GM23338 (cell line): ENCODE results near the gene ZNF775.

Source experiments
- CREB1 ChIP-seq: fragments of 250-450 bp; sonication (Bioruptor Pico); IDR thresholded peaks from 2 replicates; pipeline ENCODE4 v1.5.0; 2020; ENCODE audit warnings: low read depth, mild to moderate bottlenecking, moderate library complexity
- EZH2 ChIP-seq: fragments of 200-600 bp; sonication (generic); IDR thresholded peaks from one replicate; pipeline ENCODE4 v1.8.0; 2017; ENCODE audit warnings: antibody characterized with exemption, mild to moderate bottlenecking, low read depth; ENCODE audit not compliant: unreplicated experiment
- EZH2phosphoT487 ChIP-seq: fragments of 200-600 bp; sonication (generic); IDR thresholded peaks from one replicate; pipeline ENCODE4 v1.8.1; 2018; ENCODE audit warnings: antibody characterized with exemption; ENCODE audit not compliant: unreplicated experiment
- JUNB ChIP-seq: IDR thresholded peaks from one replicate; pipeline ENCODE4 v1.6.1; 2016; ENCODE audit warnings: antibody characterized with exemption; ENCODE audit not compliant: unreplicated experiment
- NANOG ChIP-seq: IDR thresholded peaks from 2 replicates; pipeline ENCODE4 v1.6.1; 2016; ENCODE audit warnings: antibody characterized with exemption, borderline replicate concordance
- POLR2AphosphoS5 ChIP-seq: IDR thresholded peaks from 2 replicates; pipeline ENCODE4 v1.6.1; 2016; ENCODE audit warnings: antibody characterized with exemption, low read depth
- ZNF331 ChIP-seq: fragments of 250-450 bp; sonication (Bioruptor Pico); IDR thresholded peaks from 2 replicates; pipeline ENCODE4 v1.5.0; 2020; ENCODE audit warnings: low read depth, mild to moderate bottlenecking, moderate library complexity
- TF ChIP-seq, protein P1 (sequence below), 2 experiments: fragments of 200-600 bp in 1 of 2; sonication (generic) in 1 of 2; conservative IDR thresholded peaks; 2 replicates each; pipeline versions ENCODE4 v1.5.1 to v1.6.1; 2016 to 2017; ENCODE audit warnings: antibody characterized with exemption in 2 of 2, low read depth in 2 of 2, mild to moderate bottlenecking in 2 of 2, moderate library complexity in 1 of 2
- TF ChIP-seq, protein P2 (sequence below): IDR thresholded peaks from one replicate; pipeline ENCODE4 v1.6.1; 2018; ENCODE audit warnings: antibody characterized with exemption; ENCODE audit not compliant: unreplicated experiment

DNA sequence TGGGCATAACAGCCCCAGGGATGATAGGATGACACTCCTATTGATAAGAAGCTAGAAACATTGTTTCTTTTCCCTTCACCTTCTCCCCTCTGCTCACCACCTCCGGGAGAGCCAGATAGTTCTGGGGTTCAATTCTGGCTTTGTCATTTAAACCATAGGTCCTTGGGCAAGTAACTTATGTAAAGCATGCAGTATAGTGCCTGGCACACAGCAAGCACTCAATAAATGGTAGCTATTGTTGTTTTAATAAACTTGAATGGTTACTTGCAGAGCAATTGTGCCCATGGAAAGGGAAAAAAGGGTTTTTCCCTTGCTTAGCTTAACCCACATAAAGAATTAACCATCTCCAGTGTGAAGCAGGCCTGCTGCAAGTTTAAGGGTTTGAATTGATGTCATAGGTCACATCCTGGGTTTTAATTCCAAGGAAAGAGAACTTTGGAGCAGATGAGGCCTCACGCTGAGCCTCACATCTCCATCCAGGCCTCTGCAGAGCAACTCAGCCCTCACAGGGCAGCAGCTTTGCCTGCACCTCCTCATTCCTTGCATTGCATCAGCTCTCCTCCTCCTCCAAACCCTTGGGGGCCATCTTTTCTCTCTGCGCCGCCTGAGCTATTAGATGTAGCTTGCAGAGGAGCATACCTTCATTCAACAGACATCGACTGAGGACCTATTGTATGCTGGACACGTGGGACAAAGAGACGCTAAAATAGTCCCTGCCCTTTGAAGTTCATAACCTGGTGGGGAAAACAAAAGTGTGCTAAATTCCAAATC lies 22.9 kb downstream of the ZNF775 start:
- TF ChIP-seq, protein P1, sequence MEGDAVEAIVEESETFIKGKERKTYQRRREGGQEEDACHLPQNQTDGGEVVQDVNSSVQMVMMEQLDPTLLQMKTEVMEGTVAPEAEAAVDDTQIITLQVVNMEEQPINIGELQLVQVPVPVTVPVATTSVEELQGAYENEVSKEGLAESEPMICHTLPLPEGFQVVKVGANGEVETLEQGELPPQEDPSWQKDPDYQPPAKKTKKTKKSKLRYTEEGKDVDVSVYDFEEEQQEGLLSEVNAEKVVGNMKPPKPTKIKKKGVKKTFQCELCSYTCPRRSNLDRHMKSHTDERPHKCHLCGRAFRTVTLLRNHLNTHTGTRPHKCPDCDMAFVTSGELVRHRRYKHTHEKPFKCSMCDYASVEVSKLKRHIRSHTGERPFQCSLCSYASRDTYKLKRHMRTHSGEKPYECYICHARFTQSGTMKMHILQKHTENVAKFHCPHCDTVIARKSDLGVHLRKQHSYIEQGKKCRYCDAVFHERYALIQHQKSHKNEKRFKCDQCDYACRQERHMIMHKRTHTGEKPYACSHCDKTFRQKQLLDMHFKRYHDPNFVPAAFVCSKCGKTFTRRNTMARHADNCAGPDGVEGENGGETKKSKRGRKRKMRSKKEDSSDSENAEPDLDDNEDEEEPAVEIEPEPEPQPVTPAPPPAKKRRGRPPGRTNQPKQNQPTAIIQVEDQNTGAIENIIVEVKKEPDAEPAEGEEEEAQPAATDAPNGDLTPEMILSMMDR (conservative IDR thresholded peaks at IDR 0.05; ENCODE audit: low read depth in 2 of 2): no peak
- TF ChIP-seq, protein P2, sequence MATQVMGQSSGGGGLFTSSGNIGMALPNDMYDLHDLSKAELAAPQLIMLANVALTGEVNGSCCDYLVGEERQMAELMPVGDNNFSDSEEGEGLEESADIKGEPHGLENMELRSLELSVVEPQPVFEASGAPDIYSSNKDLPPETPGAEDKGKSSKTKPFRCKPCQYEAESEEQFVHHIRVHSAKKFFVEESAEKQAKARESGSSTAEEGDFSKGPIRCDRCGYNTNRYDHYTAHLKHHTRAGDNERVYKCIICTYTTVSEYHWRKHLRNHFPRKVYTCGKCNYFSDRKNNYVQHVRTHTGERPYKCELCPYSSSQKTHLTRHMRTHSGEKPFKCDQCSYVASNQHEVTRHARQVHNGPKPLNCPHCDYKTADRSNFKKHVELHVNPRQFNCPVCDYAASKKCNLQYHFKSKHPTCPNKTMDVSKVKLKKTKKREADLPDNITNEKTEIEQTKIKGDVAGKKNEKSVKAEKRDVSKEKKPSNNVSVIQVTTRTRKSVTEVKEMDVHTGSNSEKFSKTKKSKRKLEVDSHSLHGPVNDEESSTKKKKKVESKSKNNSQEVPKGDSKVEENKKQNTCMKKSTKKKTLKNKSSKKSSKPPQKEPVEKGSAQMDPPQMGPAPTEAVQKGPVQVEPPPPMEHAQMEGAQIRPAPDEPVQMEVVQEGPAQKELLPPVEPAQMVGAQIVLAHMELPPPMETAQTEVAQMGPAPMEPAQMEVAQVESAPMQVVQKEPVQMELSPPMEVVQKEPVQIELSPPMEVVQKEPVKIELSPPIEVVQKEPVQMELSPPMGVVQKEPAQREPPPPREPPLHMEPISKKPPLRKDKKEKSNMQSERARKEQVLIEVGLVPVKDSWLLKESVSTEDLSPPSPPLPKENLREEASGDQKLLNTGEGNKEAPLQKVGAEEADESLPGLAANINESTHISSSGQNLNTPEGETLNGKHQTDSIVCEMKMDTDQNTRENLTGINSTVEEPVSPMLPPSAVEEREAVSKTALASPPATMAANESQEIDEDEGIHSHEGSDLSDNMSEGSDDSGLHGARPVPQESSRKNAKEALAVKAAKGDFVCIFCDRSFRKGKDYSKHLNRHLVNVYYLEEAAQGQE: no peak
- peak; percentile 39 for TF ChIP-seq POLR2AphosphoS5
- peak; percentile 71; the same call in 1 of the 2 replicates for TF ChIP-seq CREB1 (CRISPR knock-in tag)
- TF ChIP-seq ZNF331 (CRISPR knock-in tag): peak; percentile 20; the same call in 1 of the 2 replicates
- TF ChIP-seq EZH2phosphoT487: no peak
- no peak for TF ChIP-seq EZH2
- TF ChIP-seq NANOG: peak; percentile 99
- TF ChIP-seq JUNB: no peak
